ENCODE data around the gene ZC3H7A. TPM values are rescaled to one million over a fixed set of nuclear protein-coding genes. Genes with fewer than 3 reads are reported as not detected.

The ZC3H7A gene
- total and polyA plus RNA-seq, 2 of the 8 experiments (the other 6 are each of a cell fraction or from before 2014, with no cell fraction given) = 32.0 to 55.9 TPM

DNA sequence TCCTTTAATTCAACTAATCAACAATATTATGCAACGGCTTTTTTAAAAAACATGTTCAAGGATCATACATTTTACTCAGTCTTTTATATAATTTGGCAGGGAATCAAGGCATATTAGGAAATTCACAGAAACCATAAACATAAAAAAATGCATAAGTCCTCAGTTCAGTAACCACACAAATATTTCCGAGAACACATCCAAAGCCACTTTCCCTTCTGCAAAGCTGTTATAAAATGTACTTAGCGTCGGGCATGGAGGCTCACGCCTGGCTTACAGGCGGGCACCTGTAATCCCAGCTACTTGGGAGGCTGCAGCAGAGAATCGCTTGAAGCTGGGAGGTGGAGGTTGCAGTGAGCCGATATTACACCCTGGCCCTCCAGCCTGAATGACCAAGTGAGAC, 9.7 kb upstream of the ZC3H7A start:
- WGBS, 2 experiments (ENCODE audit: extremely low coverage in 1 of 2, insufficient coverage in 1 of 2, insufficient read length in 1 of 2, insufficient replicate concordance in 2 of 2, low coverage in 1 of 2, low lambda C conversion rate in 2 of 2, missing lambda C conversion rate in 1 of 2) = 93% methylated on average over 8 of the region's 8 CpGs; no CpG with 5 or more reads in 1 of the 2 experiments
- TF ChIP-seq BRCA1 (IDR thresholded peaks at IDR 0.05; ENCODE audit: low read depth, low read length) (no peak), TBP (IDR thresholded peaks at IDR 0.05; ENCODE audit: low read depth, low read length) (no peak)

More for the DNA sequence above, 9.7 kb upstream of the ZC3H7A start:
- CTCF ChIA-PET (ENCODE audit: partially characterized antibody) = no interaction called here
- H3K14ac ChIP-seq (ENCODE audit: insufficient read length) = no peak overlapping the region
- H2BK12ac ChIP-seq (ENCODE audit: low read depth, low read length) = no peak overlapping the region
- H2BK15ac ChIP-seq (ENCODE audit: low read length) = no peak overlapping the region
- H3K4me2 ChIP-seq (ENCODE audit: insufficient read depth in 1 of 2, low read depth in 2 of 2, low read length in 2 of 2) = no peak overlapping the region
- H3K36me3 ChIP-seq (ENCODE audit: control insufficient read depth in 2 of 4, insufficient read depth in 4 of 4, low read length in 3 of 4) = no peaks in the 10 kb centered on the region
- H2BK120ac ChIP-seq (replicated peaks; ENCODE audit: low read depth, low read length) = no peak overlapping the region
- H3K4me1 ChIP-seq (replicated peaks in 1 of 4; ENCODE audit: control insufficient read depth in 3 of 4, insufficient read depth in 4 of 4, low read length in 3 of 4) = peaks cover 0 to 3% (median 0%) of the 10 kb centered on the region in 4 experiments; a peak in 1 of 7 replicates
- H3K23me2 ChIP-seq (ENCODE audit: low read depth, low read length) = no peaks in the 10 kb centered on the region
- H3K23ac ChIP-seq (ENCODE audit: insufficient read length) = no peak overlapping the region
- H3K27me3 ChIP-seq (replicated peaks in 1 of 4; ENCODE audit: control insufficient read depth in 3 of 4, extremely low read depth in 1 of 4, insufficient read depth in 3 of 4, low read length in 3 of 4) = no peaks in the 10 kb centered on the region
- no peak overlapping the region for H4K8ac ChIP-seq (ENCODE audit: extremely low read depth, insufficient read depth, low read length)
- H3K27ac ChIP-seq (ENCODE audit: low read depth, low read length) = no peak overlapping the region
- POLR2A ChIA-PET (ENCODE audit: partially characterized antibody) = interaction anchor here (1.1 kb wide), 1 partner anchor 9 kb away, joined by 3 read pairs; the partner anchor contains the start of gene ZC3H7A
- no peak overlapping the region for H3K18ac ChIP-seq (ENCODE audit: extremely low read depth, low read length)
- no peak overlapping the region for H4K91ac ChIP-seq (replicated peaks; ENCODE audit: insufficient read length, low read length)
- no peaks in the 10 kb centered on the region for H3K79me2 ChIP-seq (ENCODE audit: control insufficient read depth in 1 of 2, insufficient read depth in 2 of 2, low read length in 2 of 2)
- H2AK5ac ChIP-seq (ENCODE audit: low read depth, low read length) = no peak overlapping the region
- no peak for DNase-seq (ENCODE audit: low read depth in 1 of 2, low spot score in 2 of 2)
- no peak for FAIRE-seq
- H3K79me1 ChIP-seq (ENCODE audit: low read depth, low read length) = no peaks in the 10 kb centered on the region
- no peak overlapping the region for H3K4ac ChIP-seq (replicated peaks; ENCODE audit: insufficient read length, low read depth, low read length)
- no peak overlapping the region for H2AFZ ChIP-seq (ENCODE audit: low read length)
- no peak overlapping the region for H2BK20ac ChIP-seq (ENCODE audit: low read length)
- H3K4me3 ChIP-seq (ENCODE audit: extremely low read depth in 1 of 4, insufficient read depth in 2 of 4, low read depth in 3 of 4, low read length in 4 of 4) = no peak overlapping the region
- H3K9ac ChIP-seq (replicated peaks in 1 of 4; ENCODE audit: extremely low read depth in 1 of 4, low read depth in 3 of 4, low read length in 3 of 4) = no peak overlapping the region
- peaks cover 0 to 1% of the 10 kb centered on the region in 2 experiments for H4K20me1 ChIP-seq (replicated peaks in 1 of 2; ENCODE audit: control insufficient read depth in 1 of 2, insufficient read depth in 2 of 2, low read length in 2 of 2)
- no peaks in the 10 kb centered on the region for H3K9me3 ChIP-seq (ENCODE audit: insufficient read depth in 2 of 2, low read depth in 1 of 2, low read length in 1 of 2)
- H3K56ac ChIP-seq (replicated peaks; ENCODE audit: insufficient read length, low read depth, low read length) = no peak overlapping the region
- no peak overlapping the region for H2BK5ac ChIP-seq (ENCODE audit: low read depth, low read length)
- H4K5ac ChIP-seq (ENCODE audit: insufficient read length, low read depth, low read length) = no peak overlapping the region
